Neural cell (in vitro differentiated cells): ENCODE data around the gene ATP8B1. TPM values are rescaled to one million over a fixed set of nuclear protein-coding genes. Genes with fewer than 3 reads are reported as not detected.

Experiments used
- H2AFZ ChIP-seq: fragments of 200-600, 300-800 bp; sonication (generic), shearing (Covaris generic); 2 replicates; pipeline ENCODE4 v1.6.0; 2014; ENCODE audit warnings: low read depth, mild to moderate bottlenecking, antibody characterized with exemption, low read length, moderate library complexity
- H3F3A ChIP-seq: fragments of 200-600 bp; shearing (Covaris generic); 2 replicates; pipeline ENCODE4 v1.6.1; 2016; ENCODE audit warnings: mild to moderate bottlenecking, moderate library complexity, mixed read lengths, antibody characterized with exemption, low read length; ENCODE audit not compliant: insufficient read depth, poor library complexity, severe bottlenecking
- H3K27ac ChIP-seq: fragments of 200-600, 300-800 bp; sonication (generic), shearing (Covaris generic); 2 replicates; pipeline ENCODE4 v1.5.1; 2014; ENCODE audit warnings: mild to moderate bottlenecking, low read length, moderate library complexity
- H3K27me3 ChIP-seq: fragments of 300-800, 200-600 bp; sonication (generic), shearing (Covaris generic); 2 replicates; pipeline ENCODE4 v1.6.0; 2014; ENCODE audit warnings: mild to moderate bottlenecking, low read depth, low read length, moderate library complexity; ENCODE audit not compliant: insufficient read depth
- H3K36me3 ChIP-seq: fragments of 300-800, 200-600 bp; sonication (generic), shearing (Covaris generic); 2 replicates; pipeline ENCODE4 v1.5.1; 2014; ENCODE audit warnings: mild to moderate bottlenecking, antibody characterized with exemption, low read length, moderate library complexity; ENCODE audit not compliant: insufficient read depth
- H3K4me2 ChIP-seq: fragments of 300-800, 200-600 bp; sonication (generic), shearing (Covaris generic); 2 replicates; pipeline ENCODE4 v1.6.0; 2014; ENCODE audit warnings: mild to moderate bottlenecking, low read length
- H3K4me3 ChIP-seq: fragments of 300-800, 200-600 bp; sonication (generic), shearing (Covaris generic); 2 replicates; pipeline ENCODE4 v1.5.1; 2014; ENCODE audit warnings: mild to moderate bottlenecking, low read length, moderate library complexity
- H3K79me2 ChIP-seq: fragments of 200-600 bp; shearing (Covaris generic); replicated peaks from 2 replicates; pipeline ENCODE4 v1.6.0; 2014; ENCODE audit warnings: mild to moderate bottlenecking, low read length, moderate library complexity; ENCODE audit not compliant: insufficient read depth
- H3K9ac ChIP-seq: fragments of 300-800, 200-600 bp; sonication (generic), shearing (Covaris generic); 2 replicates; pipeline ENCODE4 v1.6.1; 2016; ENCODE audit warnings: mild to moderate bottlenecking, low read length, mixed read lengths
- H3K9me2 ChIP-seq: fragments of 200-600 bp; shearing (Covaris generic); 2 replicates; pipeline ENCODE4 v1.6.1; 2016; ENCODE audit warnings: mild to moderate bottlenecking, low read length, mixed read lengths; ENCODE audit not compliant: insufficient read depth
- H3K9me3 ChIP-seq: fragments of 200-600, 300-800 bp; sonication (generic), shearing (Covaris generic); 2 replicates; pipeline ENCODE4 v1.6.1; 2016; ENCODE audit warnings: mild to moderate bottlenecking, mixed run types, low read length, moderate library complexity, mixed read lengths
- H4K20me1 ChIP-seq: fragments of 200-600 bp; shearing (Covaris generic); 2 replicates; pipeline ENCODE4 v1.6.1; 2016; ENCODE audit warnings: mild to moderate bottlenecking, mixed run types; ENCODE audit not compliant: insufficient read depth
- EP300 ChIP-seq: fragments of 450-650 bp; conservative IDR thresholded peaks from 2 replicates; pipeline ENCODE4 v1.6.1; 2014; ENCODE audit warnings: antibody characterized with exemption, mild to moderate bottlenecking, moderate library complexity; ENCODE audit not compliant: poor library complexity, severe bottlenecking
- EZH2 ChIP-seq: fragments of 200-600, 300-800 bp; shearing (Covaris generic), sonication (generic); IDR thresholded peaks from 2 replicates; pipeline ENCODE4 v1.6.1; 2014; ENCODE audit warnings: antibody characterized with exemption, low read length, borderline replicate concordance, mild to moderate bottlenecking; ENCODE audit not compliant: insufficient read depth, poor library complexity, severe bottlenecking
- MXI1 ChIP-seq: fragments of 450-650 bp; conservative IDR thresholded peaks from 2 replicates; pipeline ENCODE4 v1.6.1; 2014; ENCODE audit warnings: antibody characterized with exemption, mild to moderate bottlenecking; ENCODE audit not compliant: poor library complexity, severe bottlenecking
- POLR2AphosphoS5 ChIP-seq: IDR thresholded peaks from 2 replicates; pipeline ENCODE4 v1.6.1; 2012
- RAD21 ChIP-seq: fragments of 450-650 bp; conservative IDR thresholded peaks from 2 replicates; pipeline ENCODE4 v1.6.1; 2014; ENCODE audit warnings: antibody characterized with exemption, mild to moderate bottlenecking, moderate library complexity
- SMC3 ChIP-seq: fragments of 450-650 bp; conservative IDR thresholded peaks from 2 replicates; pipeline ENCODE4 v1.6.1; 2014; ENCODE audit warnings: antibody characterized with exemption, mild to moderate bottlenecking, moderate library complexity; ENCODE audit not compliant: poor library complexity
- TAF1 ChIP-seq: IDR thresholded peaks from 2 replicates; pipeline ENCODE4 v1.6.1; 2012; ENCODE audit warnings: low read depth
- polyA plus RNA-seq: library from polyadenylated mRNA; depleted of rRNA; stranded (reverse); fragments of >200 nt; gene quantifications from 2 replicates; pipeline ENCODE4 v1.2.3, GENCODE V29; 2014
- TF ChIP-seq, protein P1 (sequence below): IDR thresholded peaks from 2 replicates; pipeline ENCODE4 v1.6.1; 2012; ENCODE audit warnings: borderline replicate concordance
- TF ChIP-seq, protein P2 (sequence below): fragments of 450-650 bp; IDR thresholded peaks from 2 replicates; pipeline ENCODE4 v1.5.1; 2014; ENCODE audit warnings: antibody characterized with exemption, mild to moderate bottlenecking, moderate library complexity; ENCODE audit not compliant: poor library complexity, severe bottlenecking

The ATP8B1 gene
- polyA plus RNA-seq, 1 donor from 2014 or later = not detected

DNA sequence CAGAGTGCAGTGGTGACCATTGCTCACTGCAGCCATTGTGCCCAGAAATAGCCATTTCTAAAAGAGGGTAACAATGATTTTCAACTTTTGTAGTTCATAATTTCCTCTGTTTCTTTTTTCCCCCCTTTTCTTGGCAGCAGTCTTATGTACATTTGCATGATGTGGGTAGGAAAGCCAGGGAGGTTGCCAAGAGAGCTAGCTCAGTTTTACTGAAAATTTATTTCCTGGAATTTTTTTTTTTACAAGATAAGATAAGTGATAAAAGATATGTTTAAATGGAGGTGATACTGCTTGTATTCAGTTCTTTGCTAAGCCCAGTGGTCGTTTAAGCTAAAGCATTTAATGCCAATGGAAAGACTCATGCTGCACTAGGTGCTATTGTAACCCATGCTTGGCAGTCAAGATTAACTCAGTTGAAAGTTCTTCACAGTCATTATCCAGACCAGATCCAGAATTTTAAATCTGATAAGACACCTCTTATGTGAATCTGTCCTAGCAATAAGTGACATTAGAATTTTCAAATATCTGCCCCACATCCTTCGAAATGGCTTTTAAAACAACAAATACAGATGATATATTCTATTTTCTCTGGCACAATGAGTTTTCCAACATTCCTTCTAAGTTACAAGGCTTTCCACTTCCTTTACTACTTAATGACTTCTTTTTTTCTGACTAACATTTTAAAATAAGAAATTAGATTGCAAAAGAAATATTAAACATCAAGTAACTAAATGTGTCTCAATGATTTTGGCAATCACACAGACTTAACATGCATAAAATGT is 4.4 kb upstream of the ATP8B1 start:
- Histone ChIP-seq H3K9me2 (no peaks in the 10 kb centered on the region), H4K20me1 (no peaks in the 10 kb centered on the region), H3K27me3 (peaks cover 27% of the 10 kb centered on the region), H2AFZ (no peak overlapping the region), H3K27ac (no peak overlapping the region), H3K36me3 (no peaks in the 10 kb centered on the region), H3K9ac (no peak overlapping the region), H3K9me3 (peaks cover 2% of the 10 kb centered on the region), H3K4me3 (no peak overlapping the region), H3K4me2 (no peak overlapping the region), H3F3A (no peaks in the 10 kb centered on the region), H3K79me2 (no peaks in the 10 kb centered on the region)
- TF ChIP-seq POLR2AphosphoS5 (no peak), MXI1 (no peak), EP300 (no peak), SMC3 (no peak), EZH2 (no peak), TAF1 (no peak), RAD21 (no peak)
- TF ChIP-seq, protein P1, sequence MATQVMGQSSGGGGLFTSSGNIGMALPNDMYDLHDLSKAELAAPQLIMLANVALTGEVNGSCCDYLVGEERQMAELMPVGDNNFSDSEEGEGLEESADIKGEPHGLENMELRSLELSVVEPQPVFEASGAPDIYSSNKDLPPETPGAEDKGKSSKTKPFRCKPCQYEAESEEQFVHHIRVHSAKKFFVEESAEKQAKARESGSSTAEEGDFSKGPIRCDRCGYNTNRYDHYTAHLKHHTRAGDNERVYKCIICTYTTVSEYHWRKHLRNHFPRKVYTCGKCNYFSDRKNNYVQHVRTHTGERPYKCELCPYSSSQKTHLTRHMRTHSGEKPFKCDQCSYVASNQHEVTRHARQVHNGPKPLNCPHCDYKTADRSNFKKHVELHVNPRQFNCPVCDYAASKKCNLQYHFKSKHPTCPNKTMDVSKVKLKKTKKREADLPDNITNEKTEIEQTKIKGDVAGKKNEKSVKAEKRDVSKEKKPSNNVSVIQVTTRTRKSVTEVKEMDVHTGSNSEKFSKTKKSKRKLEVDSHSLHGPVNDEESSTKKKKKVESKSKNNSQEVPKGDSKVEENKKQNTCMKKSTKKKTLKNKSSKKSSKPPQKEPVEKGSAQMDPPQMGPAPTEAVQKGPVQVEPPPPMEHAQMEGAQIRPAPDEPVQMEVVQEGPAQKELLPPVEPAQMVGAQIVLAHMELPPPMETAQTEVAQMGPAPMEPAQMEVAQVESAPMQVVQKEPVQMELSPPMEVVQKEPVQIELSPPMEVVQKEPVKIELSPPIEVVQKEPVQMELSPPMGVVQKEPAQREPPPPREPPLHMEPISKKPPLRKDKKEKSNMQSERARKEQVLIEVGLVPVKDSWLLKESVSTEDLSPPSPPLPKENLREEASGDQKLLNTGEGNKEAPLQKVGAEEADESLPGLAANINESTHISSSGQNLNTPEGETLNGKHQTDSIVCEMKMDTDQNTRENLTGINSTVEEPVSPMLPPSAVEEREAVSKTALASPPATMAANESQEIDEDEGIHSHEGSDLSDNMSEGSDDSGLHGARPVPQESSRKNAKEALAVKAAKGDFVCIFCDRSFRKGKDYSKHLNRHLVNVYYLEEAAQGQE = no peak
- TF ChIP-seq, protein P2, sequence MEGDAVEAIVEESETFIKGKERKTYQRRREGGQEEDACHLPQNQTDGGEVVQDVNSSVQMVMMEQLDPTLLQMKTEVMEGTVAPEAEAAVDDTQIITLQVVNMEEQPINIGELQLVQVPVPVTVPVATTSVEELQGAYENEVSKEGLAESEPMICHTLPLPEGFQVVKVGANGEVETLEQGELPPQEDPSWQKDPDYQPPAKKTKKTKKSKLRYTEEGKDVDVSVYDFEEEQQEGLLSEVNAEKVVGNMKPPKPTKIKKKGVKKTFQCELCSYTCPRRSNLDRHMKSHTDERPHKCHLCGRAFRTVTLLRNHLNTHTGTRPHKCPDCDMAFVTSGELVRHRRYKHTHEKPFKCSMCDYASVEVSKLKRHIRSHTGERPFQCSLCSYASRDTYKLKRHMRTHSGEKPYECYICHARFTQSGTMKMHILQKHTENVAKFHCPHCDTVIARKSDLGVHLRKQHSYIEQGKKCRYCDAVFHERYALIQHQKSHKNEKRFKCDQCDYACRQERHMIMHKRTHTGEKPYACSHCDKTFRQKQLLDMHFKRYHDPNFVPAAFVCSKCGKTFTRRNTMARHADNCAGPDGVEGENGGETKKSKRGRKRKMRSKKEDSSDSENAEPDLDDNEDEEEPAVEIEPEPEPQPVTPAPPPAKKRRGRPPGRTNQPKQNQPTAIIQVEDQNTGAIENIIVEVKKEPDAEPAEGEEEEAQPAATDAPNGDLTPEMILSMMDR = no peak

DNA sequence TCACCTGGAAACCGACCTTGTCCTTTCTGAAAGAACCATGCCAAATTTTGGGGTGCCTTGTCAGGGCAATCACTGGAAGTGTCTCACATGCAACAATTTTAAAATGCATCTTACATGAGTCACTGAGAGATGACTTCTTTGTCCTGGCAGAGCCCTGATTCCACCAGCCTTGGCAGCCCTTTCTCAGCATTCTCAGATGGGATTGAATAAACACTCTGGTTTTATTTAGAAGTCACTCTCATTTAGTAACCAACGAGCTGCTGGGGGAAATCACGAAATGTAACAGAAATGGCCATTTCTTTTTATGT is 3.8 kb upstream of the ATP8B1 start:
- H3K4me2 ChIP-seq = no peak overlapping the region

More for the DNA sequence above, 3.8 kb upstream of the ATP8B1 start:
- H3K9me2 ChIP-seq = no peaks in the 10 kb centered on the region
- no peaks in the 10 kb centered on the region for H3K79me2 ChIP-seq
- H4K20me1 ChIP-seq = no peaks in the 10 kb centered on the region
- no peaks in the 10 kb centered on the region for H3F3A ChIP-seq
- no peaks in the 10 kb centered on the region for H3K36me3 ChIP-seq
- H3K27ac ChIP-seq = no peak overlapping the region
- no peak overlapping the region for H3K4me3 ChIP-seq
- no peak overlapping the region for H3K9ac ChIP-seq
- peaks cover 33% of the 10 kb centered on the region for H3K27me3 ChIP-seq
- H3K9me3 ChIP-seq = no peaks in the 10 kb centered on the region
- no peak overlapping the region for H2AFZ ChIP-seq
- TF ChIP-seq TAF1 (no peak), RAD21 (no peak), EP300 (no peak)
- TF ChIP-seq, protein P1 = no peak
- TF ChIP-seq, protein P2 = no peak
